ENCODE results near the gene ANO7.
A peak's percentile ranks its signal among the peaks of the same experiment; 100 is the strongest.

ANO7 gene

DNA sequence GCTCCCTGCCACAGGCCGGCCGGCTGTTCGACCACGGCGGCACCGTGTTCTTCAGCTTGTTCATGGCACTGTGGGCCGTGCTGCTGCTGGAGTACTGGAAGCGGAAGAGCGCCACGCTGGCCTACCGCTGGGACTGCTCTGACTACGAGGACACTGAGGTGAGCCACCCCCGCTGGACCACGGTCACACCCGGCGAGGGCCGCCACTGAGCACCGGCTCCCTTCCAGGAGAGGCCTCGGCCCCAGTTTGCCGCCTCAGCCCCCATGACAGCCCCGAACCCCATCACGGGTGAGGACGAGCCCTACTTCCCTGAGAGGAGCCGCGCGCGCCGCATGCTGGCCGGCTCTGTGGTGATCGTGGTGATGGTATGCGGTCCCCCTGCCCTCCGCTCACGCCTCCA, 20.8 kb downstream of the ANO7 start:
- no peak for DNase-seq

DNA sequence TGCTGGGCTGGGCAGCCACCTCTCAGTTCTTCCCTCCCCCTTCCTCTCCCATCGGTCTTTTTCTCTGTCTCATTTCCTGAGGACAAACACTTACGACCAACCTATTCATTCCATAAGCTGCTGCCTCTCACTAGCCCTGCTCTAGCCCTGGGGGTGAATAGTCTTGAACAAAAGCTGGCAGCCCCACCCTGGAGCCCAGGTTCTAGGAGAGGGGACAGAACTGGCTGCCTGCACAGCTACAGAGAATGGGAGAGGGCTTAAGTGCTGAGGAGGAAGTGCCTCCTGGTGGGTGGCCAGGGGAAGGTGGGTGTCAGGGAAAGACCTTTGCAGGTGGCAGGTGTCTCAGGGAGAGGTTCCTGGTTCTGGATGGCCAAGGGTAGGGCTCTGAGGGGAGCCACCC, 22.8 kb downstream of the ANO7 start:
- no peak for DNase-seq

DNA sequence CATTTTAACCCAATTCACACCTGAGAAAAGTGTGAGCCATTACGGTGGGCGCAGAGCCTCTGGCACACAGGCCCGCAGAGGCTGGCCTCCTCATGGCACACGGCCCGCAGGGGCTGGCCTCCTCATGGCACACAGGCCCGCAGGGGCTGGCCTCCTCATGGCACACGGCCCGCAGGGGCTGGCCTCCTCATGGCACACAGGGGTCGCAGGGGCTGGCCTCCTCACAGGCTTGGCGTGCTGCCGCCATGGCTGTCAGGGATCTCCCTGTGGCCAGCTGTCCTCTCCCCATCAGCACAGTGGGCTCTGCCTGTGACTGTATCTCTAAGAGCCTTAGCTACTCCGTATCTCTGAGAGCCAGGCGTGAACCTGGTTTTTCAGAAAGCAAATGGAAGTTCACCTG, 24.6 kb downstream of the ANO7 start:
- DNase-seq, result no peak

DNA sequence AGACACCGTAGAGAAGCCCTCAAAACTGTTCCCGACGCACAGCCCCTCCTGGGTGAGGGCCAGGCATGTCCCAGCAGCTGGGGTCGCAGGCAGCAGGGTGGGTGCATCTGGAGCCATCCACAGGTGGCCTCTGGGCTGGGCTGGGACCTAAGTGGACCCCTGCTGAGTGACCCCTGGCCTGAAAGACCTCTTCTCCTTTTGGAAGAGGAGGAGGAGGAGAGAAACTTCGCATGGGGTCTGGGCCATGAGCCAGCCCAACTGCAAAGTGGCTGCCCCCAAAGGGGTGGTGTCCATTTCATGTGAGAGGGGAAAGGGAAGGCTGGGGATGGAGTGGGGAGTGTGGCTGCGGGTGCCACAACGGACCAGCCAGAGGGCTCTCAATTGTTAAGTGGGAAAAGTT, 25.1 kb downstream of the ANO7 start:
- no peak for DNase-seq

DNA sequence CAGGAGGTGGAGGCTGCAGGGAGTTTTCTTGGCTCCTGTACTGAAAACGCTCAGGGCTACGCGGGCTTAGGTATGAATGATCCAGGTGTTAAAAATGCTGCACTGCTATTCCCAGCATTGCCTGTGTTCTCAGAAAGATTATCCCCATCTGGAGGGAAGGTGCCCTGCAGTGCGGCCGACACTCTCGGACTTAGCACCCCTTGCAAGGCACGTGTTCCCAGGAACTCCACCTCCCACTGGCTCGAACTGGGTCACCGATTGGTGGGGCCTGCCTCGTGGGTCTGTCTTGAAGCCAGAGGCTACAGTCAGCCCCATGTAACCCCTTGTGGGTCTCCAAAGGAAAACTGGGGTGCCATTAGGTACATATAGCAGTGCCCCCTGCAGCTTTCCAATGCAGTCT, 25.7 kb downstream of the ANO7 start:
- DNase-seq, result no peak

DNA sequence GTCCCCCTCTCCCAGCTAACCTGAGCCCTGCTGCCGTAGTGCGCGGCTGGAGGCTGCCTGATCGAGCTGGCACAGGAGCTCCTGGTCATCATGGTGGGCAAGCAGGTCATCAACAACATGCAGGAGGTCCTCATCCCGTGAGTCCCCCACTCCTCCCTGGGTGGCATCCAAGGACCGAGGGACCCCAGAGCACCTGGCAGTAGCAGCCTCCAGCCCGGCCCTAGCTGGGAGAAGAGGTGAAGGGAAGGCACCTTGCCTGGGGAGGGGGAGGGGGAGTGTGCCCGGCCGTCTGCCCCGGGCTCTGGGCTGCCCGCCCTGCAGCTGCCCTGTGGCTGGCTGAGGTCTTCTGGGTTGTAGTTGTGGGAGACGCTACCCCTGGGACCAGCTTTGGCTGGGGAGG, 26.3 kb downstream of the ANO7 start:
- no peak for DNase-seq

DNA sequence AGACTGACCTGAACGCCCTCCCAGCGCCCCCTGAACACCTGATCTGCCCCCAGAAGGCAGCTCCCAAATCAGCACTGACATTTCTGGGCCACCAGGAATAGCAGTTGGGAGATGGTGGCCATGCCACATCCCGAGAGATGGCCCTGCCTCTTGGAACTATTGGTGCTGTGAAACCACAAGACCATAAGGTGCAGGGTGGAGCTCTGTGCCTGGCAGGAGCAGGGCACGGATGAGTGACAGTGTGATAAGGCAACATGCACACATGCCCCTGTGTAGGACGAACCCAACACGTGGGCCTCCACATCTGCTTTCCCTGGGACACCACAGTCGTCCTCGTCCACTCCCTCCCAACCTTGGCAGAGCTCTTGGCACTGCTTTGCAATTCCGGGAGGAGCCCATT, 26.9 kb downstream of the ANO7 start:
- DNase-seq, result no peak

DNA sequence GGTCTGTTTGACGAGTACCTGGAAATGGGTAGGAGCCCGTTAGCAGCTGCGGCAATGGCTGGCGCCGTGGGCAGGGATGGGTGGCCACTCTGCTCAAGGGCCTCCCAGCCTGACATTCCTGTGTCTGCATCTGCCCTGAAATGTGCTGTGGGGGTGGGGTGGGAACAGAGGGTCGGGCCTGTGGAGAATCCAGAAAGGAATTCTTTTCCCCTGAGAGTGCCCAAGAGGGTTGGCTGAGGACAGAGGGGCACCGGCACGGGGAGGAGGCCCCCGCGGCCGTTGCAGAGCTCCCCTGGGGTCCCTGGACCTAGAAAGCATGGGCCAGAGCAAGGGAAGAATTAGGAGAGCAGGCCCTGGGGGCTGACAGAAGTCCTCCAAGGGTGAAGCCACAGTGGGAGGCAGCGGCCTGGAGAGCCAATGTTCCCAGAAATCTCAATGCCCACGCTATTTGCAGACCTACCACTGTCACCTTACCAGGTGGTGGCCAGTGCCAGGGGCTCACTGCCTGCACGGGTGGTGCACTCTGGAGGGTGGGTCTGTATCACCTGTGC, 27.8 kb downstream of the ANO7 start:
- peak; percentile 72 for DNase-seq

DNA sequence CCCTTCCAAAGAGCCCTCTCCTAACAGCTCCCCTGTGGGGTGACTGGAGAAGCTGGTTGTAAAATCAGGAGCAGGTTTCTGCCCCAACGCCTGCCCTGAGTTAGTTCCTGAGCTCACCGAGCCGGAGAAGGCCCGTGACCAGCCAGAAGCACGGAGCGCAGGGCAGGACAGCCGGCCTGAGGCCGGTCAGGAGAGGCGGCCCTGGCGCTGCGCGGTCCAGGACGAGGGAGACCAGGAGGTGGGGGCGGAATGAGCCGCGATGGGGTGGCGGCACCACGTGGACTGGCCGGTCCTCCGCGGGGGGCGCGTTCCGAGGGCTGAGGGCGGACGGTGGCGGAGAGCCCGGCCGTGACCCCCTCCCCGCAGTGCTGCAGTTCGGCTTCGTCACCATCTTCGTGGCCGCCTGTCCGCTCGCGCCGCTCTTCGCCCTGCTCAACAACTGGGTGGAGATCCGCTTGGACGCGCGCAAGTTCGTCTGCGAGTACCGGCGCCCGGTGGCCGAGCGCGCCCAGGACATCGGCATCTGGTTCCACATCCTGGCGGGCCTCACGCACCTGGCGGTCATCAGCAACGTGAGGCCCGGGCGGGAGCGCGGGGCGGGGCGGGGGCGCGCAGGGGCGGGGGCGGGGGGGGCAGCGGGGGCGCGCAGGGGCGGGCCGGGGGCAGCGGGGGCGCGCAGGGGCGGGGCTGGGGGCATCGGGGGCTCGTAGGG, 29.0 kb downstream of the ANO7 start:
- peak; percentile 66 for DNase-seq

DNA sequence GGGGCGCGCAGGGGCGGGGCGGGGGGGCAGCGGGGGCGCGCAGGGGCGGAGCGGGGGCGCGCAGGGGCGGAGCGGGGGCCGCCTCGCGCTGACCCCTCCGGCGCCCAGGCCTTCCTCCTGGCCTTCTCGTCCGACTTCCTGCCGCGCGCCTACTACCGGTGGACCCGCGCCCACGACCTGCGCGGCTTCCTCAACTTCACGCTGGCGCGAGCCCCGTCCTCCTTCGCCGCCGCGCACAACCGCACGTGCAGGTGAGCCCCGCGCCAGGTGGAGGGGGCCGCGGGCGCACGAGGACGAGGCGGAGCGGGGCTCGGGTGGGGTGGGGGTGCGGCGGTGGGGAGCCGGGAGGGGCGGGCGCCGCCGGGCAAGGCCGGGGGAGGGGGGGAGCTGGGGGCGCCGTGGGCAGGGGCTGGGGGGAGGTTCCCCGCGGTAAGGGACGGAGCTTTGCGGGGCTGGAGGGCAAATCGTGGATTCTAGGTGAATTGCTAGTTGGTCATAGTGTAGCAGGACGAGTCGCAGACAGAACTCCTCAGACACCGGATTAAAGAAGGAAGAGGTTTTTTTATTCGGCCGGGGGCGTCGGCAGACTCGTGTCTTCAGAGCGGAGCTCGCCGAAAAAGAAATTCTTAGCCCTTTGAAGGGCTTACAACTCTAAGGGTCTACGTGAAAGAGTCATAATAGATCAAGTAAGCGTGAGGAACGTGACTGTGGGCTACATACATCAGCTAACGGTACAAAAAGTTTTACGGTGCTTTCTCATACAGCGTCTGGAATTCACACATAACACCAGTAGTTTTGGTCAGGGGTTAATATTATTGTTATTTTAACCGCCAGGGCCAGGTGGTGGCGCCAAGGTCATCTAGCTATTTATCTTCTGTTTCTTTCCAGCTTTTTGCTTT, 29.9 kb downstream of the ANO7 start:
- DNase-seq, result peak; percentile 52

DNA sequence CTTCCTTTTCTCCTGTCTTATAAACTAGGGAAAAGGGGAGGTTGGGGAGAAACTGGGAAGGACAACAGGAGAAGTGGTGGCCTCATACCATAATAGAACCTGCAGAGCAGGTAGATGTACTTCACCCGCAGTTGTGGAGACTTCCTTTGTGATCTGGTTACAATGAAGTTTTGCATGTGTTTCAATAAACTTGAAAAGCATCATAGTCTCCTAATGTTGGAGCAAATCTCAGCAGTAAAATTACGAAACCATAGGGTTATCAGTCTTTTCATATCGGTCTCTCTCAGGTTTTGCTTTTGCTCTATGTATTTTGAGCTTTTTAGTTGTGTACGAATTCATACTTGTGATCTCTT, 30.5 kb downstream of the ANO7 start:
- DNase-seq, result no peak

DNA sequence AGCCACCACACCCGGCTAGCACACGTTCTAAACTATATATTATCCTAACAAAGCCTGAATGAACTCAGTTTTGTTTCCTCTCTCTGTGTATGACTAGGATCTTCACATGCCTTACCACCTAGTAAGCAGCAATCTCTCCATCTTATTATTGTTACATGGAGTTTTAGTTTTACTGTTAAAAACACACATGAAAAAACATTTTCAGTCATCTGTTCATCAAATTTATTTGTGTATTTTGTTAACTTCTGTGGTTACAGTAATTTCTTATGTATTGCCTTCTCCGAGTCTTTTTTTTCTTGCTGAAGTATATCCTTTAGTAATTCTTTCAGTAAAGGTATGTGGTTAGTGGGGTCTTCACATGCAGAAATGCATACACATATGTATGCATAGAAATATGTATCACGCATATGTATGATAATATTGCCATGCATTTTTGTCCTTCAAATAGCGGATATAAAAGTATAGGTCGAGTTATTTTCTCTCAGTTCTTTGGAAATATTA, 31.4 kb downstream of the ANO7 start:
- DNase-seq, result no peak

DNA sequence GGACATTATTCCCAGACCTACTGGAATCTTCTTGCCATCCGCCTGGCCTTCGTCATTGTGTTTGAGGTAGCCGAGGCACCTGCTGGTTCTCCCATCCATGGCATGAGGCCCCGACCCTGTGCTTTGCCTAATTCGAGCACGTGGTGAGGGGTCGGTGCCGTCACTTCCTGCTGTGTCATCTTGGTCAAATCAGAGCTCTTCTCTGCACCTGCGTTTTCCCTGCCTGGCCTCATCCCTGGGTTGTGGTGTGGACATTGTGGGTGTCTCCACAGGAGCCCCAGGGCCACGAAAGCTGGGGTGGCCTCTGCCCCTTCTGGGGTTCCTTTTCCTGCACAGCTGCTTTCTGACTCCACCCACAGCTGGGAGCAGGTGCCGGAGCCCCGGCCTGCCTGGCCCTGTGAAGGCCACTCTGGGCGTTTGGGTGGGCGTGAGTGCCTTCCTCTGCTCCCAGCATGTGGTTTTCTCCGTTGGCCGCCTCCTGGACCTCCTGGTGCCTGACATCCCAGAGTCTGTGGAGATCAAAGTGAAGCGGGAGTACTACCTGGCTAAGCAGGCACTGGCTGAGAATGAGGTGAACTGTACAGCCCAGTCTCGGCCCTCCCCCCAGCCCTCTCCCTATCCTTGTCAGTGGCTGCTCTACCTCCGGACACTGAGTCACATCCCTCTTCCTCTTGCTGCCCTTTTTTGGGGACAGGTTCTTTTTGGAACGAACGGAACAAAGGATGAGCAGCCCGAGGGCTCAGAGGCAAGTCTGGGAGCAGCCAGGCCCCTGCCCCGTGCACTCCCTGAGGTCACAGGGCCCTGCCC, 34.9 kb downstream of the ANO7 start:
- no peak for DNase-seq

DNA sequence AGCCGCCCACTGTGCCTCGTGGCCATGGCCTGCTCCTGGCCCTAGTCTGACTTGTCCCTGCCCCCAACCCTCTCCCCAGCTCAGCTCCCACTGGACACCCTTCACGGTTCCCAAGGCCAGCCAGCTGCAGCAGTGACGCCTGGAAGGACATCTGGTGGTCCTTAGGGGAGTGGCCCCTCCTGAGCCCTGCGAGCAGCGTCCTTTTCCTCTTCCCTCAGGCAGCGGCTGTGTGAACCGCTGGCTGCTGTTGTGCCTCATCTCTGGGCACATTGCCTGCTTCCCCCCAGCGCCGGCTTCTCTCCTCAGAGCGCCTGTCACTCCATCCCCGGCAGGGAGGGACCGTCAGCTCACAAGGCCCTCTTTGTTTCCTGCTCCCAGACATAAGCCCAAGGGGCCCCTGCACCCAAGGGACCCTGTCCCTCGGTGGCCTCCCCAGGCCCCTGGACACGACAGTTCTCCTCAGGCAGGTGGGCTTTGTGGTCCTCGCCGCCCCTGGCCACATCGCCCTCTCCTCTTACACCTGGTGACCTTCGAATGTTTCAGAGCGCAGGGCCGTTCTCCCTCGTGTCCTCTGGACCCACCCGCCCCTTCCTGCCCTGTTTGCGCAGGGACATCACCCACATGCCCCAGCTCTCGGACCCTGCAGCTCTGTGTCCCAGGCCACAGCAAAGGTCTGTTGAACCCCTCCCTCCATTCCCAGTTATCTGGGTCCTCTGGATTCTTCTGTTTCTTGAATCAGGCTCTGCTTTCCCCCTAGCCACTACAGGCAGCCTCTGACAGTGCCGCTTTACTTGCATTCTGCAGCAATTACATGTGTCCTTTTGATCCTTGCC, 35.8 kb downstream of the ANO7 start:
- peak; percentile 63 for DNase-seq

DNA sequence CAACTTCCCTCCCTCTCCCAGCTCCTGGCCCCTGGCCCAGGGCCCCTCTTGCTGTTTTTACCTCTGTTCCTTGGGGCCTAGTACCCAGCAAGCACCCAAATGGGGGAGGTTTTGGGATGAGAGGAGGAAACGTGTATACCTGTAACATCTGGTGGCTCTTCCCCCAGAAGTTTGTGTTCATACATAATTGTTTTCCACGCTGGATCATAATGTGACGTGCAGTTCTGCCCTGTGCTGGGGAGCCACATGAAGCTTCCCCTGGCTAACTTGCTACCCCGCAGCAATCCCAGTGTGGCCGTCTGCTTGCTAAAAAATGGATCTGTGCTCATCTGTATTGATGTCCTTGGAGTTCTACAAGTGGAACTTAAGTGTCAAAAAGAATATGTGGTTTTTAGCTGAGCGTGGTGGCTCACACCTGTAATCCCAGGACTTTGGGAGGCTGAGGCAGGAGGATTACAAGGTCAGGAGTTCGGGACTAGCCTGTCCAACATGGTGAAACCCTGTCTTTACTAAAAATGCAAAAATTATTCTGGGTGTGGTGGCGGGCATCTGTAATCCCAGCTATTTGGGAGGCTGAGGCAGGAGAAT, 36.5 kb downstream of the ANO7 start:
- no peak for DNase-seq

DNA sequence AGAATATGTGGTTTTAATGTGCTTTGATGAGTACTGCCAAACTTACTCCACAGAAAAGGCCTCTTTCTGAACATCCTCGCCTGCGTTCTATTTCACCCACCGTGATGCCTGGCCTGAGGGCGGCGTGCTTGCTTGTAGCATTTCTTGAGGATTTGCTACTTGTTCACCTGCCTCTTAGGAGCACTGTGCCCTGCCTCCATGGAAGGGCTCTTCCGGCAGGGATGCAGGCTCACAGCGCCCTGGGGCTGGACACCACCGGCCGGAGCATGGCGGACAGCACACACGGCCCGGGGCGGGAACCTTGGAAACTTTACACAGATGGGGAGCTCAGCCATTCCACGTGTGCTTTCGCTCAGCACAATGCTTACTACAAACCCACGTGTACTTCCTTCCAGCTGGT, 37.1 kb downstream of the ANO7 start:
- no peak for DNase-seq

DNA sequence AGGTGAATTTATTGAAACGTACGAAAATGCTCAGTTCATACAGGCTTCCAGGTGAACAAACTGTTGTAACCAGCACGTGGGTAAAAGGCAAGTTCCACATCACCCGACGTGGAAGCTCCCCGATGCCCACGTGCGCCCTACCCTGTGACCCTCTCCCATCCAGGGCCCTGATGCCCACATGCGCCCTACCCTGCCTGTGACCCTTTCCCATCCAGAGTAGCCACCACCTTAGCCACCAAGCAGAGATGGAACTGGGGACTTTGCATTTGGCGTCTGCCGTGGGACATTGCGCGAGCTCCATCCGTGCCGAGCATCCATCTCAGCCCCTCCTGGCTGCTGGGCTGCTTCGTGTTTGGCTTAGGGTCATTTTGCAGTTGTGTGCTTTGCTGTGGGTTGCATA, 37.5 kb downstream of the ANO7 start:
- DNase-seq, result no peak

DNA sequence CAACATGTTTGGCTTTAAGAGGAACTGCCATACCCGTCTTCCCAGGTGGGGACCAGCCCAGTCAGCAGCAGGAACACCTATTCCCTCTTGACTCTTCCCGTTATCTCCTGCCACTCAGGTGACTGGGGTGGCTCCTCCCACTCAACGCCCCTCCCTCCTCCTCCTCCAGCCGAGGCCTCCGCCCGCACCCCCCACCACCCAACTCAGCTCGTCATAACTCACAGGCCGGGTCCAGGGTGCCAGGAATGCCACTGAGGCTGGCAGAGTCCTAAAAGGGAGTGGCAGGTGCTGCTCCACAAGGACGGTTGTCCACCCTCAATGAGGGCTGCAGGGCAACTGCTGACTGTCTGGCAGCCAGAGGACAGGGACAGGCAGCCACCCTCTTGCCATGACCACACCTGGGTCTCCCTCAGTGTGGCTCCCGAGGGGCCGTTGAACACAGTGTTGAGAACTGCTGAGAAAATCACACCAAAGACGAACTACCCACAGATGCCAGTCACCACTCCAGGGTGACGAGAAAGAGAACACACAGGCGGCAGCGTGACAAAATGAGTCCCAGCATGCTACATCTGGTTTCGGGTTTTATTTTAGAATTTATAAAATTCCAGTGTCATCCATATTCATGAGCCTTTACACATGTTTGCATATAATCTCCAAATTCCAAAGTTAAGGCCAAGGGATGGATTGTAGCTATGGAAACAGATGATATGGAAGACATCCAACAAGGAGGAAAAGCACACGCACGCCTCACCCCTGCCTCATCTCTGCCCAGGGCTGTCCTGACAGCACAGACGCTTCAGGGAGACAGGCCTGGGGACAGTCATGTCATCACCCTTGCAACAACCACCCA, 38.5 kb downstream of the ANO7 start:
- peak; percentile 31 for DNase-seq

DNA sequence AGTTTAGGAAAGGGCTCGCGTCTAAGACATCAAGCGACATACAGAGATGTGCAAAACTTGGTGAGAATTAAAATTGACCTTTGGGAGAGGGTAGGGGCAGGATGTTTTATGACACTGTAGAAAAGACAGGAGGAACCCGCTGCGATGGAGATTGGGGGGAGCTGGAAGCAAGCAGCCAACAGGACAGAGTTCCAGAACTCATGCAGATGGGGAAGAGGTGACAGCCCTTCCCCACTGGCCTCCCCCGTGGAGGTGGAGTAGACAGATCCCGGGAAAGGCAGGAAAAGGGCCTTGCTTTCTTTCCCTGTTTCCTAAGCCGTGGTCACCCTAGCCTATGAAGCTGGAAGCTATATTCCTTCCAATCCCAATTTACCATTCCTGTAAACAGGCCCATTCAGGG, 39.1 kb downstream of the ANO7 start:
- DNase-seq, result no peak

DNA sequence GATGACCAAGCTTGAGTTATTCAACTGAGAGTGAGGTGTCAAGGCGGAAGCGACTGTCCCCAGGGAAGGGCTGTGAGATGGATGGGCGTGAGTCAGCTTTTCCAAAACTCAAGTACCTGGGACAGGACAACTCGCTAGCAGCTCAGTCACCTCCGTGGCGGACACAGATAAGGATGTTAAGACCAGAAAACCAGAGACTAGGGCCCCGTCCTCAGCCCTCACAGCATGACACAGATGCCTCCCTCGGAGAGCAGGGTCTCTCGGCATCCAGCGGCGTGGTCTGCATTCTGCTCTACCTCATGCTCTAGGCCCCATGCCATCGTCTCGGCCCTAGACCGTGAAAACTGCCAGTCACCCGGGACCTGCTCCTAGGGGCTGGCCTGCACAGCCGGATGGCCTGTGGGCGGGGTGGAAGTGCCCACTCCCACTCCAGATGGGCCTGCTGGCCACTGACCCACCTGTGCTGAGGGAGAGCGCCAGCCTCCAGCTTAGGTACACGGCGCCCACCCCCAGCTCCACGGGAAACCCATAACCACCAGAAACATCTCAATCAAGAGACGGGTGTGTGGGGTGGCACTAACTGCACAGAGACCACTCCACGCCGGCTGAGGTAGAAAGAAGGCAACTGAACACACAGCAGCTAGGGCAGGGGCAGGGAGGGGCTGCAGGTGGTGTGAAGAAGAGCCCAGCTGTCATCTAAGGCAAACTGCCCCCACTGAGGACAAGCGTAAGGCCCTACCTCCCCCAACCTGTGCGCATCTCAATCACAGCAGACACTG, 39.8 kb downstream of the ANO7 start:
- no peak for DNase-seq
